Medulla oblongata (tissue), 1 donor: Measurements from ENCODE around the gene NOB1.
A peak's percentile ranks its signal among the peaks of the same experiment; 100 is the strongest.
"Not testable (repeated sequence)": the region's sequence is repeated elsewhere in the genome, so short reads cannot be mapped to it uniquely, and the experiment has no call there.

Experiments
- DNase-seq: peaks from one replicate; pipeline ENCODE4 v3.0.0-alpha.2; 2015; ENCODE audit errors: extremely low spot score

Gene NOB1

DNA sequence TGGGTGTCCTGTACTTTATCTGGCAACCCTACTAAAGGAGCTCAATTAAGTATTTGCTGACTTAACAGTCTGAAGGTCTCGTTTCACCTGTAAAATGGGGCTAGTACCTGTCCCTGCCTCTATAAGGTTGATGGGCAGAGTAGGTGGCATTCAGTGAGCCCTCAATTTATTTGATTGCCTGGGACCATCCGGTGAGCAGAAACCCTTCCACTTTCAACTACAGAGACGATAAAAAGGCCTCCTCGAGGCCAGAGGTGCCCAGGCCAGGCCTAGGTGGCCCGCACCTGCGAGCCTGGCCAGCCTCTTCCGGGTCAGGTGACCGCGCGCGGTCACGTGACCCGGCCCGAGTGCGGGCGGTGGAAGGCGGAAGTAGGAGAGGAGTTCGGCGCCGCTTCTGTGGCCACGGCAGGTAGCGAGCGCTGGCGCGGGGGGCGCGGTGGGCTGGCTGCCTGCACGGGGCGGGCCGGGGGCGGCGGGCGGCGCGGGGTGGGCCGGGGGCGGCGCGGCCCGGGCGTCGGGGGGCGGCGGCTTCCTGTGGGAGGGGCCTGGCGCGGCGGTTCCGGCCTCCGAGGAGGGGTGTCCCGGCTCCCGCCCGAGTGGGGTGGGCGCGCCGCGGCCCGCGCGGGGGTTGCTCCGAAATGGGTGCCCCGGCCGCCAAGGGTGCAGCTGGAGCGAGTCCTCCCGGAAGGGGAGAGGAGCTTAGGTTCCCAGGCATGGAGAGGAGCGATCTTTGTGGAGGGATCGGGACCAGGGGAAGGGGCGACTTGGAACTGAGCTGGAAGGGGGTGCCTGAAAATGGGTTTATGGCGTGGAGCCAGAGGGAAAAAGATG, 7.5 kb upstream of the NOB1 start, which contains the start of gene WWP2:
Gene WWP2, plus strand, starts transcription at position 350 of the 831 bp plus-strand sequence. CDS start 24,679 bp downstream, outside the sequence.
- peak; percentile 85 for DNase-seq

DNA sequence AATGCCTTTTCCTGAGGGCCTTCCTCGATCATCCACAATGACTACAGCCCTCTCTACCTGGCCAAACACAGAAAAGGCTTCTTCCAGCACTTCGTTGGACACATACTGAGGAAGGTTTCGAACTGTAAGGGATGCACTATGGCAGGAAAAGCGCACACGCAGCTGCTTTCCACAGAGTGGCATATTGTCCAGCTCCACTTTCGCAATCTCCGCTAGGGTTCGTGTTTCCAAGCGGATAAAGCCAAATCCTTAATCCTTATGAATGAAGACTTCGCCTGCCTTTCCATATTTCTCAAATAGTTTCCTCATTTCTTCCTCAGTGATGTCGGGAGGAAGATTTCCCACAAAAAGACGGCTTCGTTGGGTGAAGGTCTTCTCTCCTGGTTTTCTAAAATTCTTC, 2.6 kb upstream of the NOB1 start:
- DNase-seq, result not testable (repeated sequence)

DNA sequence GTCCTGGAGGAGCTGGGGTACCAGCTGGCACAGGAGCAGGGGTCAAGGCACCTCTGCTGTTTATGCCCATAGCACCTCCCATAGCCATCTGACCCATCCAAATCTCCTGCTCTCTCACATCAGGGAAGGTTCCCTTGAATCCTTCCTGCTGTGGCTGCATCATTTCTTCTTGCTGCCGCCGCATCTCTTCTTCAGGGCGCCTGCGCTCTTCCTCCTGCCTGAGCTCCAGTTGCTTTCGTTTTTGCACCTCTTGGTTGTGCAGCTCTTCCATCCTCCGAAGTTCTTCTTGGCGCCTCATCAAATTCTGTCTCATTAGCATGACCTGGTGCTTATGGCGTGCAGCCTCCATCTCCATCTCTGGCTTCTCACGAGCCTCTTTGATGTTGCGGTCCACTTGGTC, 2.0 kb upstream of the NOB1 start:
- DNase-seq, result no peak

DNA sequence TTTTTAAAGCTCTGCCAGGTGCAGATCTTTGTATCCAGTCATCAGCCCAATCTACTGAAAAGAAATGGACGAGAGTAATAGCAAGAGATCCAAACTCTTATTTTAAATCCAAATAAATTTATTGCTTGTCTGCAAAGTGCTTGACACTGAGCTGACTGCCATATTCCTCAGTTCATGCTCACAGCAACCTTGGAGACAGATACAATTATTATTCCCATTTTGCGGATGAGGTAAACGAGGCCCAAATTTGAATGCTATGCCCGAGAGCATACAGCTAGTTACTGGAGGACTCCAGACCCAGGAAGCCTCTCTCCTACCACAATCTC, 620 bp downstream of the NOB1 start:
- DNase-seq, result no peak

DNA sequence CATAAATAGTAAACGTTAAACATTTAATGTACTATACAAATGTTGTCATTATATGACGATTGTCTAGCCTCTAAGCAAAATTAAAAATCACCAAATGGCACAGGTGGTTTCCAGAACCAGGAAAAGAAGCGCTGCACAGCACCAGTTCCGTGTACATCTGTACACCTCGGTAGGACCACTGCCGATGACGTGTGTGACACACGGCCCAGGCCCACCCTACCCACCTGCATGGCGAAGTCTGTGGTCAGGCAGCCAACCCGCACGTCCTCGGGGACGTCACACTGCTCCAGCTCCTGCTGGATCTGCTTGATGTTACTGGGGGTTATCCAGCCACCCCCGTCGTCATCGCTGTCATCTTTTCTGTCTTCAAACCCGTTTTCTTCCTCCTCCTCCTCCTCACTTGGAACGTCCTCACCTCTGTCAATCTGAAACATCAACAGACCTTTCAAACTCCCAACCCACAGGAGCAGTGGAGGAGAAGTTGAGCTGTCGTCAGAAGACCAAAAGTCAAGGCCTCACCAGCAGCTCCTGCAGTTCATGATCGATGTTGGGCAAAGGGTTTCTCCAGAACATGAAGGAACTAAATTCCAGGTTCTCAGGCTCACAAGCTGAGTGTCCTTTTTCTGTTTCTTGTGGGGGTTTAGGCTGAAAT, 5.9 kb downstream of the NOB1 start:
- no peak for DNase-seq

DNA sequence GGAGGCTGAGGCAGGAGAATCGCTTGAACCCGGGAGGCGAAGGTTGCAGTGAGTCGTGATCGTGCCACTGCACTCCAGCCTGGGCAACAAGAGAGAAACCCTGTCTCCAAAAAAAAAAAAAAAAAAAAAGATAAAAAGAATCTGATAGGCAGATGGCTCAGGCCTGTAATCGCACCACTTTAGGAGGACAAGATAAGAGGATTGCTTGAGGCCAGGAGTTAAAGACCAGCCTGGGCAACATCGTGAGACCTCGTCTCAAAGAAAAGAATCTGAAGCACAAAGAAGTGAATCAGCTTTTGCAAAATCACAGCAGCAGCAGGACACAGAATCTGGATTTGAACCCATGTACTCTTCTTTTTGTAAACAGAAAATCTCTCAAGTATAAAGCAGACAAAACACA, 7.6 kb downstream of the NOB1 start:
- DNase-seq, result no peak

DNA sequence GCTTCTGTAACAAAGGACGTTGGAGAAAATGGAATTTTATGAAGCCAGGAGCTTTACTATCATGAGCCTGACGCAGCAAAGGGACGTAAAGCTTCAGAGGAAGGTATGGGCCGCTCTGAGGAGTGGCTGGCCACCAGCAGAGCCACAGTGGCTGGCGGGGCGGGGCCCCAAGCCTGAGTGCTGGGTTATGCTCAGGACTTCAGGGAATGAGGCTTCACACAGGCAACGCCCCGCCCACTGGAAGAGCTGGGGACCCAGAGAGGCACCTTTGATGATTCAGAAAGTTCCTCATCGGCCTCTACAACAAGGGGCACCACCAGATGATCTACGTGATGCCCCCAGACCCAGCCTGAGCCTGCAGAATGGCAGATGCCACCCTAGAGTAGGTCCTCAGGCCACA, 8.8 kb downstream of the NOB1 start:
- DNase-seq, result no peak

DNA sequence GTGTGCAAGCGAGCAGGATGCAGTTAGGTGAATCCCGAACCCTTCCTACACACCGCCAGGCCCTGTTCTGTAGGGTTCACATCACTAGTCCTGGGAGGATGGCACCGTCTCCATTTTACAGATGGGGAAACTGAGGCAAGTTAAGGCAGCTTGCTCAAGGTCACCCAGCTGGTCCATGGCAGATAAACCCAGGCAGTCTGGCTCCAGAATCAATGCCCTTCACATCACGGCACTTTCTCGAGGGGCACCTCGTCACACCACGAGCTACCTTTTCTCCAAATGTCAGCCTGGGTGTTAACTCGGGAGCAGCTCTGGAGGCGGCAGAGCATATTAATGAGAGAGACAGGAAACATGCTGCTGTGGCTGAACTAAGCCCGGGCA, 9.5 kb downstream of the NOB1 start:
- no peak for DNase-seq

DNA sequence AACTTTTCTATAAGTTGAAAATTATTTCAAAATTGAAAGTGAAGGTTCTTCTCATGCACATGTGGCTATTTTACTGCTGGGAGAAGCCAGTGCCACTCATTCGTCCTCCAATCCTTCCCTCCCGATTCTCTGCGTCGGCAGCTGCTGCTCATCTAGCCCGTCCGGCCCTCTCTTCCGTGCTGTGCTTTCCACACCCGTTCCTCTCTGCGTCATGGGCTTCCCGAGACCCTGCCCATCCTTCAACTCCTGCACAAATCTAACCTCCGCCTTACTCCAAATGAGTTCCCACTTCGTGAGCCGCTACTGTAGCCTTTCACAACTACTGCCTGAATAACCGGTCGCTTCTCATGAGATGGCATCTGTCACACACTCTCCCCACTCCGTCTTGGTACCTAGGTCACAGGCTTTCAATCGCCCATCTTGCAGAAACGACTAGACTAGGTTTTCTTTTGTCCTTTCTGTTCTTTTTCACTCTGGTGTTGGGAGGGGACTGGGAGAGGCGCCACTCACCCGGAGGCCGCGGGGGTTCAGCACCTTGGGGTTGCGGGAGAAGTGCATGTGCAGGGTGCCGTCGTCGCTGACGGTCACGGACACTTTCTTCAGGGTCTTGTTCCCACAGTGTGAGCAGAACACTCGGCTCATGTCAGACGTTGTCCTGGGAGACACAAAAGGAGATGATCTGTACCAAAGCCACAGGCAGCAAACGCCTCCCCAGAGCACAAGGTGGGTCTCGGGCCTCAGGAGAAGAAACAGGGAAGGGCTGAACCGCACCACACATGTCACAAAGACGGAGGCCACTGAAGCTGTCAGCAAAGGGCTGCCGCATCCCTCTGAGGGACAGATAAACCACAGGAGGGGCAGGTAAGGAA, 10.1 kb downstream of the NOB1 start:
- DNase-seq, result no peak

DNA sequence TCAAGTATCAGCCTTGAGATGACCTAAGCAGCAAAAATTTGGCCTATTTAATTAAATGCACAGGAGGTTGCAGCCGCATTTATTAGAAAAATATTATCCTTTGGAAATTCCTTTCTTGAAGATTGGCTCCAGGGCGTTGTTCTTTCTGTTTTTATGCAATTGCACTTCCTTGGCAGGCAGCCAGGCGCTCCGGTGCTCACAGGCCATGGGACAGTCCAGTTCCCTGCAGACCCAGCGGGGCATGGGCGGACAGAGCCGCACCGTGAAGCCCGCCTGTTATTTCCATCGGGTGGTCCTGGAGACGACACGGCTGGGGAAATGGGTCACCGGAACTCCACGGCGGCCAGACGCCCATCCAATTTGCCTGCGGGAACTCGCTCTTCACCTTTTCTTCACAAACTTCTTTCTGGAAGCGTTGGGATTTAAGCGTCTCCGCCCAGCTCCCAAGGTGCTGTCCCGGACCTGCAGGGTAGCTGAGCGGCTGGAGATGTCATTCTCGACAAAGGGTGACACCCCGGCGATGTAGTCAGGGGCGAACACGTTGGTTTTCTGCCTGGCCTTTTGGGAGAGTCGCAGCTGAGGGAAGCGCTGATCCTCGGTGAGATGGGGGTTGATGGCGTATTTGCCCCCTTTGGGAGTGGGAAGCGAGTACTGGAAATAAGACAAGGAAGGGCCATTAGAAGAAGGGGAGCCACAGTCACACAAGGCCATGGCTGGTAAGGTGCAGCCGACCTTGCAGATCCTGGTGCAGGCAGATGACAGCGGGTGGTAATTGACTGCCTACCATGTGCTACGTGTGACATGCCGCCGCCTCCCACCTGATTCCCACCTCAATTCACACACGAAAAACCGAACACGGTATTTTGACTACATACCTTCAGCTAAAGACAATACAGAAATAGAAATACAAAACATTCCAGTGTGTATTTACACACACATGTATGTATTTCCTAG, 12.5 kb downstream of the NOB1 start:
- DNase-seq, result peak; percentile 41

DNA sequence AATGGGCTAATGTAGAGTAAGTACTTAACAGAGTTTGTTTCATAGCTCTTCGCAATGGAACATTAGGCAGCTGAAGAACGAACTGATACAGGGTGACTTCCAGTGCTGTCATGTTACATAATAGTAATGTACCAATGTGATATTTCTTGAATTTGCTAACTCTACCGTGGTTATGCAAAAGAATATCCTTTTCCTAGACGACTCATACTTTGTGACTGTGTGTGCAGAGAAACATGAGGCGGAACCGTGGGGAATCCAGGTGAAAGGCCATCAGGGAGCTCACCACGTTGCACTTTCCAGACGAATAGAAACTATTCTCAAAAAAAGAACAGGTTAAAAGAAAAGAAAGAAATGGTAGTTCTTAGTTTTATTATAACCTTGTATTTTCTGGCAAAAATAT, 13.2 kb downstream of the NOB1 start:
- no peak for DNase-seq

DNA sequence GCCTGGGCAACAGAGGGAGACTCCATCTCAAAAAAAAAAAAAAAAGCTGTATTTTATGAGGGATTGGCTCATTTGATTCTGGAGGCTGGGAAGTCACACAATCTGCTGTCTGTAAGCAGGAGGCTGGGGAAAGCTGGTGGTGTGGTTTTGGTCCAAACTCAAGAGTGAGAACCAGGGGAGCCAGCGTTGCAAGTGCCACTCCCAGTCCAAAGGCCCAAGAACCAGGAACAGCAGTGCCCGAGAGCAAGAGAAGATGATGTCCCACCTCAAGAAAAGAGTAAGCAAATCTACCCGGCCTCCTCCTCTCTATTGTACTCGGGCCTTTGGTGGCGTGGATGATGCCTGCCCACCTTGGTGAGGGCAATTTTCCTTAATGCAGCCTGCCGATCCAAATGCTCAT, 22.6 kb downstream of the NOB1 start:
- no peak for DNase-seq

DNA sequence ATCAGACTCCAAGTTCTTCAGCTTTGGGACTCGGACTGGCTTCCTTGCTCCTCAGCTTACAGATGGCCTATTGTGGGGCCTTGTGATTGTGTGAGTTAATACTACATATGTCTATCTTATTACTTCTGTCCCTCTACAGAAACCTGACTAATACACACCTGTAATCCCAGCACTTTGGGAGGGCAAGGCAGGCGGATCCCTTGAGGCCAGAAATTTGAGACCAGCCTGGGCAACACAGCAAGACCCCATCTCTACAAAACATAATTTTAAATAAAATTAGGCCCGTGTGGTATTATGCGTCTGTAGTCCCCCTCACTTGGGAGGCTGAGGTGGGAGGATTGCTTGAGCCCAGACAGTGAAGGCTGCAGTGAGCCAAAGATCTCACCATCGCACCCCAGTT, 23.4 kb downstream of the NOB1 start:
- DNase-seq, result not testable (repeated sequence)

DNA sequence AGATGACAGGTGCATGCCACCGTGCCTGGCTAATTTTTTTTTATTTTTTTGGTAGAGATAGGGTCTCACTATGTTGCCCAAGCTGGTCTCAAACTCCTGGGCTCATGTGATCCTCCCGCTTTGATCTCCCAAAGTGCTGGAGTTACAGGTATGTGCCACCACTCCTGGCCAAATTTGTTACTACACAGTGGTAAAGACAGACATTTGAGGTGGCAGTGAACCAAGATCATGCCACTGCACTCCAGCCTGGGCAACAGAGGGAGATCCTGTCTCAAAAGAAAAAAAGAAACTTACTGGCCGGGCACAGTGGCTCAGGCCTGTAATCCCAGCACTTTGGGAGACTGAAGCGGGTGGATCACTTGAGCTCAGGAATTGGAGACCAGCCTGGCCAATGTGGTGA, 25.7 kb downstream of the NOB1 start:
- DNase-seq, result not testable (repeated sequence)

DNA sequence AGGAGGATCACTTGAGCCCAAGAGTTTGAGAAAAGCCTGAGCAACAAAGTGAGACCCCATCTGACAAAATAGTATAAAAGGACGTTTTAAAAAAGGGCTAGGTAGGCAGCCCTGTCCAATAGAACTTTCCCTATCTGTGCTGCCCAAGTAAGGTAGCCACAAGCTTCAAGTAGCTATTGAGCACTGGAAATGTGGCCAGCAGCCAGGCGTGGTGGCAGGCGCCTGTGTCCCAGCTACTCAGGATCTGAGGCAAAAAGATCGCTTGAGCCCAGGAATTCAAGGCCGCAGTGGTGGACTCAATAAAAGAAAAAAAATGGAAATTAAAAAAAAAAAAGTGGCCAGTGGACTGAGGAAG, 26.8 kb downstream of the NOB1 start:
- peak; percentile 72 for DNase-seq

DNA sequence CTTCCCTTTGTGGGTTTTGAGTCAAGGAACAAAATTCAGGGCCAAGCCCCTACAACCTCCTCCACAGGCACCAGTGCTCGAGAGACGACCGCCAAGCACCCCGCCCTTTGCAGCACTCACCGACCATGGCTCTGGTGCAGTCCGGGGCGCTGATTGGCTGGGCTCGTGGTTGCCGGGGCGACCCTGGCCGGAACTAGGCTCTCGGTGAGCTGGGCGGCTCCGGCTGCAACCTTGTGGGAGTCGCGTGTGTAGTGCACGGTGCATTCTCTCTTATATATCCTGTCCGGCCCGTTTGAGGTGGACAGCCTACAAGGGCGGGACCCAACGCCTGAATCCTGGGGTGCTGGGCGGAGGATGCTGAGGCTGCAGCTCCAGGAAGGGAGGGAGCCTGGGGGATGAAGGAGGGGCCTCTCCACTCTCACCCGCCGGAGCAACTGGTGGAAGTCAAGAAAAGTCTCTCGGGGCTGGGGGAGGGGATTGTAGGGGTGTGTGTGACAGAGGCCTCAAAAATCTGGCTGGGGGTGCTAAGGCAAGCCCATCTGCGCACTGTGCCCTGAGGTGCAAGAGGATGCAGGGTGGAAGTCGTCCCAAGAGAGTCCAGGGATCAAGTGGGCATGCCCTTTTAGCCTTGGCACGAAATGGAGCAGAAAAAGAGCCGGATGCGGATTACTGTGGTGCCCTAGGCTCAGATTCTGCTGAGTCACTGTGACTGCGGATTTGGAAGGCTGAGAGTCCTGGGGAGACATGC, 28.2 kb downstream of the NOB1 start, which contains the start of gene NQO1:
Gene NQO1, minus strand, starts transcription at position 248 of the 748 bp plus-strand sequence. Its CDS starts 121 bp downstream, at position 127.
- DNase-seq, result peak; percentile 88

DNA sequence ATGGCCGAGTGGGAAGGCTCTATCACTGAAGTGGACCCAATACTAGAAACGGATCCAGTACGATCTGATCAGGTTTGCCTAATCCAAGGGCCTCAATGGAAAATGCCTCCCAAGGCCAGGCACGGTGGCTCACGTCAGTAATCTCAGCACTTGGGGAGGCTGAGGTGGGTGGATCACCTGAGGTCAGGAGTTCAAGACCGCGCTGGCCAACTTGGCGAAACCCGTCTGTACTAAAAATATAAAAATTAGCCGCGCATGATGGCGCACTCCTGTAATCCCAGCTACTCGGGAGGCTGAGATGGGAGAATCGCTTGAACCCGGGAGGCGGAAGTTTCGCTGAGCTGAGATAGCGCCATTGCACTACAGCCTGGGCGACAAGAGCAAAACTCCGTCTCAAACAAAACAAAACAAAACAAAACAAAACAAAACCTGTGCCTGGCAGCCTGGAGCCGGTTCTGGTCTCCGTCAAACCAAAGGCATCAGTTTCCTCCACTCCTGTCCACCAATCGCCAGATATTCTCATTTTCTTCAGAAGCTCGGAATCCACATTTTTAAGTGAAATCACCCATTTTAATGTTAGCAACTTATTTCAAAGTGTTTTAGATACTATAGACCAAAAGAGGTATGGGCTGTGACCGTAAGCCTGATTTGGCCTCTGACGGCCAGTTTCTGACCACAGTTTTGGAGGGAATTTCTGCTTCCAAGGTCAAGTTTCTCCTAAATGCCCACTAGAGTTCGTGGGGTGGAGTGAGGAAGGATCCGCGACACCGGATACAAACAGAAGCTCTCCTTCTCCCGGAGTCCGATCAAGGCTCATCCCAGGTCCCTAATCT, 29.0 kb downstream of the NOB1 start:
- no peak for DNase-seq

DNA sequence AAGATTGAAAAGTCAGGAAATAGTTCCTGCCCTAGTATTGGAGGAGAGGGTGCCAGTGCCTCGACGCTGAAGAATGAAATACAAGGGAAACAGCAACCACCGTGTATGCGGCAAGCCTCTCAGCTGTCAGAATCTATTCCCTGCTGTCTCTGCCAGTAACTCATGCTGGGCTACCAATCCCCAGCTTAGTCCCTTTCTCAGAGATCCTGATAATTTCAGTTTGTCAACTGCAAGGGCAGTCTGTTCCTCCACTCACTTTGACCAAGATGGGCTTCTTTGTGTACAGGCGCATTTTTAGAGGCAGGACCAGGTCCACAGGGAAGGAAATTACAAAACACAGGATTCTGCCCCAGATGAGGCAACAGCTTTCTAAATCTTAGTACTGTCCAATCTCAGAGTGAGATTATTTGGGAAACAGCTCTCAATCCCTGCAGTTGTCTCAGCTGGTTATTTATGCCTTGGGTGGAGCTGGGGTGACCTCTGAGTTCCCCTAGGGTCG, 29.7 kb downstream of the NOB1 start:
- DNase-seq, result no peak

DNA sequence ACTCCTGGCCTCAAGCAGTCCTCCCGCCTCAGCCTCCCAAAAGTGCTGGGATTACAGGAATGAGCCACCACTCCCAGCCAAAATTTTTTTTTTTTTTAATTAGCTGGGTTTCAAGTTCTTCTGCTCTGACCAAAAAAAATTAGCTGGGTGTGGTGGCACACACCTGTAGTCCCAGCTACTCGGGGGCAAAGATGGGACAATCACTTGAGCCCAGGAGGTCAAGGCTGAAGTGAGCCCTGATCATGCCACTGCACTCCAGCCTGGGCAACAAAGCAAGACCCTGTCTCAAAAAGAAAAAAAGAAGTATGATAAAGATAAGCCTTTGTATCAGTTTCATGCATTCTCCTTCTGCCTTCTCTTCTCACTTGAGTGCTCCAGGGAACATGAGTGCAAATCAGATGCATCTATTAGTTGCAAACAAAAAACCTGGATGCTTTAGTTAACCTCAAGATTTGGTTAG, 30.3 kb downstream of the NOB1 start:
- no peak for DNase-seq
